Suppressor macrophage (primary cell): Measurements from ENCODE around the gene SLC10A1.
A peak's percentile ranks its signal among the peaks of the same experiment; 100 is the strongest.
"Not testable (repeated sequence)": the region's sequence is repeated elsewhere in the genome, so short reads cannot be mapped to it uniquely, and the experiment has no call there.

Experiments
- DNase-seq, 4 experiments: peaks; one replicate each; pipeline ENCODE4 v3.0.0-alpha.2; 2020 to 2022
- total RNA-seq, 17 experiments: gene quantifications; one replicate each; lab custom pipeline; 2026; ENCODE audit warnings: mixed read lengths in 6 of 17, inconsistent platforms in 3 of 17; lab: John Stamatoyannopoulos, UW

Gene SLC10A1
- total RNA-seq: 0 to 0.77 (median 0) reads per million in 17 experiments

GRCh38 chr14:69796797-69797500 lies at the start of gene SLC10A1:
TSS of gene SLC10A1 (minus strand) at chr14:69797241. CDS start at chr14:69797155, 86 bp downstream.
- peak in 2 of 4 experiments; percentile 24 to 29 for DNase-seq

DNA sequence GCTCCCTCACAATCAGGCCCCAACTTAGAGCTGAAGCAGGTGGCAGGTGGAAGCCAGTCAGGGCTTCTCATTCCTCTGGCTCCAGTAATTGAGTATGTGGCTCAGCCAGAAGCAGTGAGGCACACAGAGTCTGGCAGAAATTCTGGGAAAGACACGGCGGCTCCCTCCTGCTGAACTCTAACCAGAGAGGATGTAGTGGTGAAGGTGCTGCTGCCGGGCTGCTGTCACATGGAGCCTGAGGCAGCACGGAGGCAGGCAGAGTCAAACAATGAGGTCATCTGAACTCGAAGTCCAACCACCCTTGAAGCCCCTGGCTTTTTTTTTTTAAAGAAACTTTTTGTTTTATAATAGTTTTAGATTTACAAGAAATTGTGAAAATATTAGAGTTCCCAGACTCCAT lies 48.7 kb upstream of the SLC10A1 start:
- DNase-seq: no peak

- DNase-seq: no peak
These were observed 48.1 kb upstream of the SLC10A1 start for GRCh38 chr14:69845050-69845581.

DNA sequence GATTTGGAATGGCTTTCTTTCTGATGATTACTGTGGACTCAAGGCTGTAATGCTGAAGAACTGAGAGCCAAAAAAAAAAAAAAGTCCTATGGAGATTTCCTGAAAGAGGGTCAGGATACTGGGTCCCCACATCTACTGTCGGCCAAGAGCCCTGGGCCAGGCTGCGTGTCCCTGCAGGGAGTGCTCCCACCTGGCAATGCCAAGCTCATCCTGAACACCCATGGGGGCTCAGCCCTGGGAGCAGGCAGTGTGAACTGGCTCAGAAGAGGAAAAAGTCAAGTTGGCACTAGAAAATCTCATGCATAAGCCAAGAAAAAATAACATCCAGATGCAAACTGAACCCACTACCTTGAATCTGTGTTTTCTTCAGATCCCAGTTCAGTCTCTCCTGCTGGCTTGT lies 47.1 kb upstream of the SLC10A1 start:
- DNase-seq: no peak

DNA sequence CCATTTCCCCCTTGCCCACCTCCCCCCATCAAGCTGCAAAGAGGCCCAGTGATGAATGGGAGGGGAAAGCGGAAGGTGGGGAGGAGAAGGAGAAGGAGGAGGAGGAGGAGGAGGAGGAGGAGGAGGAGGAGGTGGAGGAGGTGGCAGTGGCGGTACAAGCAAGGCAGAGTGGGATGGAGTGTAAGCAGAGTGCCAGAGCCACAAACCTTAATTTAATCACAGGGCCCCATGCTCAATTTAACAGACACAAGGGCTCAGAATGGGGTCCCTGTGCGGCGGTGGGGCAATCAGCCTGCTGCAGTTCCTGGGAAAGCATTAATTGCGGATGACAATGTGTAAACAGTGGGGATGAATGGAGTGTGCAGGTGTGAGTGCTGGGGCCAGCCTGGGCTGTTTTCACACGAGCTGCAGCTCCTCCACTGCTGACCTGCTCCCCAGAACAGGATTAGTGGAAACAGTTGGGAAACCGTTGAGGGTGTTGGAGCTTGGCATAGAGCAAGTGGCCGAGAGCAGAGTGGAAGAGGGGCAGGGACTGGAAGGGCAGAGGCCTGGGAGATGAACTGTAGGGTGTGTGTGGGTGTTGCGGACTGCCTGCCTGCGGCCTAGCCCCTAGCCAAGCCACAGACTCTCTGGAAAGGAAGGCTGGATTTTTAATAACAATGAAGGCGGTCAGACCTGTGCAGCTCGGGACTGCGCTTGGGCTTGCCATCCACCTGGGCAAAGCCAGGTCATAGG lies 45.8 kb upstream of the SLC10A1 start:
- DNase-seq: no peak

DNA sequence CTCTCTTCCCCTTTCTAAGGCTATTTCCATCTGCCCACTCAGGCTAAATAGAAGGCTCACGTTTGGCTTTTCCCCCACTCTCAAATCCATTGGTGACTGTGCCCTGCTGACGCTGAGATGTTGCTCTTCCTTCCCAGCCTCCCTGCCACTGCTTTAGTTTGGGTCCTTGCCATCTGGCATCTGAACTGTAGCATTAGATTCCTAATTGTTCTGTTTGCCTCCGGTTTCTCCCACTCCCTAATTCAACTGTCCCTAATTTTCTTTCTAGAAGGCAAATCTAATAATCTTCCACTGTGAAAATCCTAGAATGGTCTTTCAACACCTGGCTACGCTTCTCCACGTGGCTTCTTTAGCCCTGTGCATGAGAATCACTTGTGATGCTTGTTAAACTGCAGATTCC lies 44.6 kb upstream of the SLC10A1 start:
- DNase-seq: peak; percentile 3 to 40 (median 24)

DNA sequence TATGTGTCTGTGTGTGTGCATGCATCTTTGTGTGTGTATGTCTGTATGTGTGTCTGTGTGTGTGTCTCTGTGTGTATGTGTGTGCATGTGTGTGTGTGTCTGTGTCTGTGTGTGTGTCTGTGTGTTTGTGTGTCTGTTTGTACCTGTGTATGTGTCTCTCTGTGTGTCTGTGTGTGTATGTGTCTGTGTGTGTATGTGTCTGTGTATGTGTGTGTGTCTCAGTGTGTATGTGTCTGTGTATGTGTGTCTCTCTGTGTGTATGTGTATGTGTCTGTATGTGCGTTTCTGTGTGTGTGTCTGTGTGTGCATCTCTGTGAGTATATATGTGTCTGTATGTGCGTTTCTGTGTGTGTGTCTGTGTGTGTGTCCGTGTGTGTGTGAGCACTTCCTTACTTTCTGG lies 42.6 kb upstream of the SLC10A1 start:
- DNase-seq: no peak

- no peak for DNase-seq
These were observed 41.9 kb upstream of the SLC10A1 start for GRCh38 chr14:69838881-69839416.

DNA sequence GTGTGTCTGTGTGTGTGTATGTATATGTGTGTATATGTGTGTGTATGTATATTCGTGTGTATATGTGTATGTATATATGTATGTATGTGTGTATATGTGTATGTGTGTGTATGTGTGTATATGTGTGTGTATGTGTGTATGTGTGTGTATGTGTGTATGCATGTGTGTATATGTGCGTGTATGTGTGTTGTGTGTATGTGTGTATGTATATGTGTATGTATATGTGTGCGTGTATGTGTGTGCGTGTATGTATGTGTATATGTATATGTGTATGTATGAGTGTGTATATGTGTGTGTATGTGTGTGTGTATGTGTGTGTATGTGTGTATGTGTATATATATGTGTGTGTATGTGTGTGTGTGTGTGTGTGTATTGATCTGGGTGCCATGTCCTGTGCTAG lies 31.8 kb upstream of the SLC10A1 start:
- no peak for DNase-seq

- no peak for DNase-seq
These were observed 31.3 kb upstream of the SLC10A1 start for GRCh38 chr14:69828354-69828753.

DNA sequence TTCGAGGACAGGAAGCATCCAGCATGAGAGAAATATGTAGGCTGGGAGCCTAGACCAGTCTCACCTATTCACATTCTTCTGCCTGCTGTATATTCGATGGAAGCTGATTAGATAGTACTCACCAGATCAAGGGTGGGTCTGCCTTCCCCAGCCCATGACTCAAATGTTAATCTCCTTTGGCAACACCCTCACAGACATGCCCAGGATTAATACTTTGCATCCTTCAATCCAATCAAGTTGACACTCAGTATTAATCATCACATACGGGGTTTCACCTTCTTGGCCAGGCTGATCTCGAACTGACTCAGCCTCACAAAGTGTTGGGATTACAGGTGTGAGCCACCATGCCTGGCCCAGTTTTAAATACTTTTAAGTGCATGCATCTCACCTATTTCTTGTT lies 30.5 kb upstream of the SLC10A1 start:
- no peak for DNase-seq

DNA sequence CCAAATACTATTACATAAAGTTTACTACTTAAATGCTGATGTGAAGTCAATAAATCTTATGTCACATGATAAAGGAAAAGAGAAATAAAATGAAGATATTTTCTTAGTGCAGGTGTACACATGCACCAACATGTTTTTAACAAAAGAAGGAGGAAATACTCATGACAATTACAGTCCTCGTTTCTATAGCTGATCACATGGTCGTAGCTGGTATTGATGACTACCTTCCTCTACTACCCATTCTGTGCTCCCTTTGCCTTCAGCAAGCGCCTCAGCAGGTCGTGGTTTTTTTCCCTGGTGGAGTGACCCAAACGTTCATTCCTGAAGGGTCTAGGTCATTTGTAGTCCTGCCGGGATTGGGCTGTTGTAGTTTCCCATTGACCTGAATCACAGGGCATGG lies 25.4 kb upstream of the SLC10A1 start:
- DNase-seq: no peak

DNA sequence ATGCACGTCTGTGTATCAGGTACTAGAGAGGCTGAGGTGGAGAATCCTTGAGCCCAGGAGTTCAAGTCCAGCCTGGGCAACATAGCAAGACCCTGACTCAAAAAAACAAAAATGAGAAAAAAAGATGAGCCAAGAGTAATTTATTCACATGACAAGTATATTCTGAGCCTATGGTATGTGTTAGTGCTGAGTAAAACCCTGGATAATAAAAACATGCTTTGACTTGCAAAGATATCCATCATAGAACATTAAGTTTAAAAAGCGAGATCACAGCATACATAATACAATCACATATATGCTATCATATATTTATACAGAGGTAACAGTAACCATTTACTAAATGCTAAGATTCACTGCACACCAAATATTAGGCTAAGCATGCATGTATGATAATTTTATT lies 23.9 kb upstream of the SLC10A1 start:
- no peak for DNase-seq

GRCh38 chr14:69819607-69820006 lies 22.6 kb upstream of the SLC10A1 start:
- DNase-seq: no peak

GRCh38 chr14:69818758-69819191 lies 21.7 kb upstream of the SLC10A1 start:
- peak; percentile 72 to 95 (median 74) for DNase-seq

- DNase-seq: no peak
These were observed 19.2 kb upstream of the SLC10A1 start for GRCh38 chr14:69816216-69816615.

DNA sequence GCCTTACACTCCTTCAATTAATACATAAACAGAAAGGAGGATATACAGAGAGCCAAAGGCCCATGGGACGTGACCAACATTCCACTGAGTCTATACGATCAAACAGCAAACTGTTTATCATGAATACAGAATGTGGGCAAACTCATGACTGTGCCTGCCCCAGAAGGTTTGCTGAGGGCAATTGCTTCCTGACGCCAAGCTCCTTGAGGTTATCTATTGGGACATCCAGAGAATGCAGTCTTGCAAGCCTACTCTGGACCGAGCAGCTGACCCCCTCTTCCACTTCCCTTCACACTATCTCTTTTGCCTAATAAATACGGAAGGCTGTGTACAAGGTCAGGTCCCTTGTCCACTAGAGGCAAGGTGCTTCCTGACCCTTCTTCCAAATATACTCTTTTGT lies 18.5 kb upstream of the SLC10A1 start:
- DNase-seq: no peak

- DNase-seq: no peak
These were observed 17.4 kb upstream of the SLC10A1 start for GRCh38 chr14:69814397-69814796.

DNA sequence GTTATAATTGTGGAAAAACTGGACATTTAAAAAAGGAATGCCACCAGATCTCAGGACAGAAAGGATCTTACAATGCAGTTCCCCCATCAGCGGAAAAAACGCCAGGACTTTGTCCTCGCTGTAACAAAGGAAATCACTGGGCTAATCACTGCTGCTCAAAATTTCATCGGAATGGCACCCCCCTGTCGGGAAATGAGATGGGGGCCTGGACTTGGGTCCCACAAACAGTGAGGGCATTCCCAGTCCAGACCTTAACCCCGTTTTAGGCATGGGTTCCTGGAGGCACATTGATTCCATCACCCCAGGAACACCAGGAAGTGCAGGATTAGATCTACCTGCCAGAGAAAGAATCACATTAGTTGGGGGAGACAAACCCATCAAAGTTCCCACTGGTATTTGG lies 16.3 kb upstream of the SLC10A1 start:
- DNase-seq: not testable (repeated sequence)

GRCh38 chr14:69812711-69813110 lies 15.7 kb upstream of the SLC10A1 start:
- no peak for DNase-seq

GRCh38 chr14:69811868-69812252 lies 14.8 kb upstream of the SLC10A1 start:
- no peak for DNase-seq

DNA sequence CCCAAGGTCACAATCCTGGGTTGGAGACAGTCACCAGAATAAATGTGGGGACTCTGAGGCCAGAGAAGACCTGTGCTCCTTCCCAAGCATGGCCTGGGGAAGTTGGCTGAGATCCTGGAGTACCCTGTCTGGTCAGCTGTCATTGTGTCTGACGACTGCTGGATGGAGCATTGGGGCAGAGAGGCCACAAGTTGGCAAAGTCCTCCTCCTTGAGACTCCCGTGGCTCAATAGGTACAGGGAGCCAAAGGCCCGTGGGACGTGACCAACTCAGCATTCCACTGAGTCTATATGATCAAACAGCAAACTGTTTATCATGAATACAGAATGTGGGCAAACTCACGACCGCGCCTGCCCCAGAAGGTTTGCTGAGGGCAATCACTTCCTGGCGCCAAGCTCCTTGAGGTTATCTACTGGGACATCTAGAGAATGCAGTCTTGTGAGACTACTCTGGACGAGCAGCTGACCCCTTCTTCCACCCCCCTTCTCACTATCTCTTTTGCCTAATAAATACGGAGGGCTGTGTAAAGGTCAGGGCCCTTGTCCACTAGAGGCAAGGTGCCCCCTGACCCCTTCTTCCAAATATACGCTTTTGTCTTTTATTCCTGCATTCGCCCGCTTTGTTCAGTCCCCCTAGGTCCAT lies 14.3 kb upstream of the SLC10A1 start:
- no peak for DNase-seq
